Right renal cortex interstitium (tissue), 3 donors: ENCODE data around the gene ZNF473. TPM values are rescaled to one million over a fixed set of nuclear protein-coding genes. Genes with fewer than 3 reads are reported as not detected.
"Not testable (repeated sequence)": the region's sequence is repeated elsewhere in the genome, so short reads cannot be mapped to it uniquely, and the experiment has no call there.

Experiments used
- DNase-seq, 3 donors: peaks; one replicate each; pipeline ENCODE4 v3.0.0-alpha.2; 2013; ENCODE audit warnings: low read depth in 3 of 3, low spot score in 2 of 3
- polyA plus RNA-seq, 3 donors: library from polyadenylated mRNA; unstranded; fragments of 120-200 nt; gene quantifications; one replicate each; pipeline ENCODE4 v1.2.1, GENCODE V29; 2013; ENCODE audit not compliant: insufficient read length in 3 of 3

Gene ZNF473
- polyA plus RNA-seq, 3 donors = 15.1 to 16.8 (median 16.0) TPM

GRCh38 chr19:50047671-50048070 is 21.9 kb downstream of the ZNF473 start:
- no peak for DNase-seq

- DNase-seq = peak; percentile 76 to 81 (median 78)
These were observed 24.8 kb downstream of the ZNF473 start for GRCh38 chr19:50050406-50051227.

GRCh38 chr19:50051228-50051895 is 25.6 kb downstream of the ZNF473 start:
- peak in 1 of 3 donors; percentile 10 for DNase-seq

- no peak for DNase-seq
These were observed 26.2 kb downstream of the ZNF473 start for GRCh38 chr19:50051964-50052363.

- no peak for DNase-seq
These were observed 27.3 kb downstream of the ZNF473 start for GRCh38 chr19:50053119-50053518.

GRCh38 chr19:50058425-50058824 is 32.6 kb downstream of the ZNF473 start:
- DNase-seq = no peak

DNA sequence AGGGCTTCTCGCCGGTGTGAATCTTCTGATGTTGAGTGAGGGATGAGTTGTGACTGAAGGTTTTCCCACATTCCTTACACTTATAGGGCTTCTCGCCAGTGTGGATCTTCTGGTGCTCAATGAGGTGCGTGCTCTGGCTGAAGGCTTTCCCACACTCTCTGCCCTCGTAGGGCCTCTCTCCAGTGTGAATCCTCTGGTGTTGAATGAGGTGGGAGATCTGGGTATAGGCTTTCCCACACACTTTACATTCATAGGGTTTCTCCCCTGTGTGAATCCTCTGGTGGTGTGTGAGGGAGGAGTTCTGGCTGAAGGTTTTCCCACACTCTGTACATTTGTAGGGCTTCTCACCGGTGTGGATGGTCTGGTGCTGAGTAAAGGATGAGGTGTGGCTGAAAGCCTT is 33.2 kb downstream of the ZNF473 start:
- no peak for DNase-seq

- DNase-seq = no peak
These were observed 34.3 kb downstream of the ZNF473 start for GRCh38 chr19:50060107-50060506.

DNA sequence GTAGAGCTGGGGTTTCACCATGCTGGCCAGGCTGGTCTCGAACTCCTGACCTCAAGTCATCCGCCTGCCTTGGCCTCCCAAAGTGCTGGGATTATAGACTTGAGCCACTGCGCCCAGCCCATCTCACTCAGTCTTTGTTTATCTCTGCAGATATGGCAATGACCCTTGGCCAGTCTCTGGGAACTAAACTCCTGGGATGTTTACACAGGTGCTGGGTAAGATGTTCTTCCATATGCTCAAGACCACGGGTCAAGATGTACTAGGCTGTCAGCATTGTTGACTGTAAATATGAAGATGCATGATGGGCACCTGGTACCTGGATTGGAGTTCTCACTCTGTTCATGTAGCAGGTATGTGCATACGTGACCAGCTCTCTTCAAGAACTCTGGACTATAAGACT is 35.8 kb downstream of the ZNF473 start:
- no peak for DNase-seq

DNA sequence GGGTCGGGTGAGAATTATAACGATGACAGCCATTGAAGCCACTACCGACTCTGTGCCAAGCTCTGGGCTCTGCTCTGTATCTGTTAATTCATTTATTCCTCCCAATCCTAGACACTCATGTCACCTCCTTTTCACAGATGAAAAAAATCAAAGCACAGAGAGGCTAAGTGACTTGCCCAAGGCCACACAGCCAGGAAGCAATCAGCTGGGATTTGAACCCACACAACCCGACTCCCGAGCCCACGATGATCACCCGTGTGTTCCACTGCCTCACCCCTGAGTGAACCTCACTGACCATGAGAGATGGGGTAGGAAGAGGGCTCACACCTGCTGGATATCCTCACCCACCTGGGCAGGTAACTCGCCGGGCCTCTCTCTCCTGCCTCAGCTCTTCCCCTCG is 40.1 kb downstream of the ZNF473 start:
- DNase-seq = no peak

- DNase-seq = no peak
These were observed 41.8 kb downstream of the ZNF473 start for GRCh38 chr19:50067575-50067974.

- DNase-seq = not testable (repeated sequence)
These were observed 42.6 kb downstream of the ZNF473 start for GRCh38 chr19:50068382-50068781.

GRCh38 chr19:50075076-50075475 is 49.3 kb downstream of the ZNF473 start:
- DNase-seq = not testable (repeated sequence)

GRCh38 chr19:50075644-50076372 is 50.0 kb downstream of the ZNF473 start:
- DNase-seq = not testable (repeated sequence)

- DNase-seq = not testable (repeated sequence)
These were observed 51.0 kb downstream of the ZNF473 start for GRCh38 chr19:50076581-50077355.

- not testable (repeated sequence) for DNase-seq
These were observed 53.2 kb downstream of the ZNF473 start for GRCh38 chr19:50079014-50079413.

GRCh38 chr19:50084440-50084839 is 58.6 kb downstream of the ZNF473 start:
- not testable (repeated sequence) for DNase-seq

DNA sequence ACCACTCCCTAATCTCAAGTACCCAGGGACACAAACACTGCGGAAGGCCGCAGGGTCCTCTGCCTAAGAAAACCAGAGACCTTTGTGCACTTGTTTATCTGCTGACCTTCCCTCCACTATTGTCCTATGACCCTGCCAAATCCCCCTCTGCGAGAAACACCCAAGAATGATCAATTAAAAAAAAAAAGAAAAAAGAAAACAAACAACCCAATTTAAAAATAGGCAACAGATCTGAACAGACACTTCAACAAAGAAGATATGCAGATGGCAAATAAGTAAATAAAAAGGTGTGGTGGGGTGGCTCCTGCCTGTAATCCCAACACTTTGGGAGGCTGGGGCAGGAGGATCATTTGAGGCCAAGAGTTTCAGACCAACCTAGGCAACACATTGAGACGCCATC is 61.3 kb downstream of the ZNF473 start:
- DNase-seq = not testable (repeated sequence)

DNA sequence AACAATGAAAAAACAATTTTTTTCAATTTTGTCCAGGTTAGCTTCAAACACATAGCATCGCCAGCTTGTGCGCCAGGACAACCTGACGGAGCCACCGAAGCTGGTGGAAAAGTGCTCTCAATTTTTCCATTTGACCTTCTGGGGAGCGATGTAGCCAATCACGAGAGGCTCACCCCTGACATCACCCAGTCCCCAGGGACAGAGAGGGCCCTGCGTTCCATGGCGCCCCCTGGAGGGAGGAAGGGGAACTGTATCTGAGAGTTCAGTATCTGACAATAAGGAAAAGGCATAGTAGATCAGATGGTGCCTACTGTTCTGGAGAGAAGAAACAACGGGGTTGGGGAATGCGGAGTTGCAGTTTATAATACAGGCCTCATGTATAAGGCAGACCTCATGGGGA is 64.9 kb downstream of the ZNF473 start:
- not testable (repeated sequence) for DNase-seq

DNA sequence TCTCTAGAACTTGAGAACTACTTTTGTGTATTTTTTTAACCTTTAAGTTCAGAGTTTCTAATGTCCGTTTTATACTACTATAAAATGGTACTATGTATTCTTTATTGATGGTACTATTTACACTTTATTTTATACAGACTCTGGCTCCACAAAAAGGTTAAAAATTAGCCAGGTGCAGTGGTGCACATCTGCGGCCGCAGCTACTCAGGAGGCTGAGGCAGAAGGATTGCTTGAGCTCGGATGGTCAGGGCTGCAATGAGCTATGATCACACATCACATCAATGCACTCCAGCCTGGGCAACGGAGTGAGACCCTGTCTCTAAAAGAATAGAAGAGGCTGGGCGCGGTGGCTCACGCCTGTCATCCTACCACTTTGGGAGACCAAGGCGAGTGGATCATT is 66.0 kb downstream of the ZNF473 start:
- DNase-seq = not testable (repeated sequence)

- DNase-seq = not testable (repeated sequence)
These were observed 66.8 kb downstream of the ZNF473 start for GRCh38 chr19:50092597-50092996.
